Body of pancreas (tissue), 4 donors: ENCODE results near the gene VMO1.

Source experiments
- CTCF ChIP-seq, 7 experiments: fragments of 450-650 bp in 4 of 7; fragments of 200-600 bp in 3 of 7; sonication (generic) in 3 of 7; IDR thresholded peaks; one replicate each; pipeline ENCODE4 v1.5.1; 2016 to 2019; ENCODE audit warnings: antibody characterized with exemption in 7 of 7
- POLR2A ChIP-seq, 3 donors: fragments of 450-650 bp; IDR thresholded peaks; one replicate each; pipeline ENCODE4 v1.6.1; 2016; ENCODE audit warnings: antibody characterized with exemption in 3 of 3, mild to moderate bottlenecking in 2 of 3

- TF ChIP-seq CTCF (IDR thresholded peaks at IDR 0.05): no peak
- TF ChIP-seq POLR2A (IDR thresholded peaks at IDR 0.05): no peak
Observed at GRCh38 chr17:4812690-4813089, 26.5 kb upstream of the VMO1 start.
